GM10248 (cell line): ENCODE results near the gene TRPV6.

Source experiments
- CTCF ChIA-PET: fragments of 300-600 bp; sonication (Branson Sonifier 250); formaldehyde crosslinking; extraction: SDS; loops from one replicate; lab custom pipeline; 2021; ENCODE audit warnings: antibody characterized with exemption; lab: Yijun Ruan, JAX
- POLR2A ChIA-PET: fragments of 350-650 bp; sonication (Branson Sonifier 250); formaldehyde crosslinking; extraction: SDS; loops from one replicate; lab custom pipeline; 2020; ENCODE audit warnings: antibody characterized with exemption; lab: Yijun Ruan, JAX
- DNase-seq: peaks from one replicate; pipeline ENCODE4 v3.0.0; 2012; ENCODE audit errors: extremely low spot score
- TF ChIP-seq, protein P1 (sequence below): IDR thresholded peaks from 2 replicates; pipeline ENCODE4 v1.5.1; 2012; ENCODE audit warnings: mild to moderate bottlenecking, low read depth; ENCODE audit errors: extremely low read depth, missing control alignments, control extremely low read depth

TRPV6 gene

DNA sequence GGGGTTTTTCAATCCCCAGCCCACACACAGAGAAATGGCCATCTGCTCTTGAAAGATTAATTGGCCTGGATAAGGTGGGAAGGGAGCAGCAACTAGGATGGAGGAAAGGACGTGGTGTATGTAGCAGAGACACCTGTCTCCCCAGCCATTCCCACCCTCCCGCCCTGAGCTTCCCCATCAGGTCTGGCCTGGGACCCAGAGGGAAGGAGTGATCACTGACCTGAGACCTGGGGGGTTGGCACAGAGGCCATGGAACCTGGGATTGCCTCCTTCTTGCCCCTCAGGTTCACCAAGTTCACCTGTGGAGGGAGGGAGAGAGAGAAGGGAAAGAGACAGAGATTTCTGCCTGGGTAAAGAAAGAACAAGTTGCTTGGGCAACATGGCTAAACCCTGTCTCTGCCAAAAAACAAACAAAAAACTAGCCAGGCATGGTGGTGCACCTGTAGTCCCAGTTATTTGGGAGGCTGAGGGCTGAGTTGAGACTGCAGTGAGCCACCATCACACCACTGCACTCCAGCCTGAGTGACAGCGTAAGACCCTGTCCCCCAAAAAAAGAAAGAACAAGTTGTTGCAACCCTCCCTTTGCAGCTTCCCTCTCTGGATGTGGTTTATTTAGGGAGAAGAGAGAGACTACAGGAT lies 11.3 kb upstream of the TRPV6 start:
- CTCF ChIA-PET, result interaction anchor here (1.6 to 2.3 kb wide), 2 partner anchors 24 to 36 kb away, joined by 5 to 8 read pairs; no protein-coding TSS in a partner anchor
- POLR2A ChIA-PET, result no interaction called here

DNA sequence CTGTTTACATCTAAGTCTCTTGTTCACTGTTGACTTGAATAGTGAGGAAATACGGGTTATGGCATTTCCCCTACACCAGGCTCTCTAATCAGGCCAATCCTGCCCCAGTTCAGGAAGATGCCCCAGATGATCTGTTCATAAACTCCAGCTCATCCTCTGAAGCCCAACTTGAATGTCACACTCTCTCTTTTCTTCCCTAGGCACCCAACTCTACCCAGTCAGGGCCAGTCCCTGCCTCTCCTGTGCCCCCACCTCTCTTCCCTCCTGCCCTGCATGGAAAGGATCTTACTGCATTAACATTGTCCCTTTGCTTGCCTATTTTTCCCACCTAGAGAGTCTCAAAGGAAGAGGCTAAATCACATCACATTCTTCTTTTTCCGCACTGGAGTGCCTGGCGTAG lies 10.6 kb upstream of the TRPV6 start:
- ChIA-PET POLR2A (no interaction called here), CTCF (interaction anchor here (1.2 to 2.3 kb wide), 3 partner anchors 23 to 35 kb away, joined by 4 to 8 read pairs (median 5); no protein-coding TSS in a partner anchor)
- DNase-seq, result no peak
- TF ChIP-seq, protein P1, sequence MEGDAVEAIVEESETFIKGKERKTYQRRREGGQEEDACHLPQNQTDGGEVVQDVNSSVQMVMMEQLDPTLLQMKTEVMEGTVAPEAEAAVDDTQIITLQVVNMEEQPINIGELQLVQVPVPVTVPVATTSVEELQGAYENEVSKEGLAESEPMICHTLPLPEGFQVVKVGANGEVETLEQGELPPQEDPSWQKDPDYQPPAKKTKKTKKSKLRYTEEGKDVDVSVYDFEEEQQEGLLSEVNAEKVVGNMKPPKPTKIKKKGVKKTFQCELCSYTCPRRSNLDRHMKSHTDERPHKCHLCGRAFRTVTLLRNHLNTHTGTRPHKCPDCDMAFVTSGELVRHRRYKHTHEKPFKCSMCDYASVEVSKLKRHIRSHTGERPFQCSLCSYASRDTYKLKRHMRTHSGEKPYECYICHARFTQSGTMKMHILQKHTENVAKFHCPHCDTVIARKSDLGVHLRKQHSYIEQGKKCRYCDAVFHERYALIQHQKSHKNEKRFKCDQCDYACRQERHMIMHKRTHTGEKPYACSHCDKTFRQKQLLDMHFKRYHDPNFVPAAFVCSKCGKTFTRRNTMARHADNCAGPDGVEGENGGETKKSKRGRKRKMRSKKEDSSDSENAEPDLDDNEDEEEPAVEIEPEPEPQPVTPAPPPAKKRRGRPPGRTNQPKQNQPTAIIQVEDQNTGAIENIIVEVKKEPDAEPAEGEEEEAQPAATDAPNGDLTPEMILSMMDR, result no peak

More for the DNA sequence above, 11.3 kb upstream of the TRPV6 start:
- TF ChIP-seq, protein P1, result no peak
- DNase-seq, result no peak

DNA sequence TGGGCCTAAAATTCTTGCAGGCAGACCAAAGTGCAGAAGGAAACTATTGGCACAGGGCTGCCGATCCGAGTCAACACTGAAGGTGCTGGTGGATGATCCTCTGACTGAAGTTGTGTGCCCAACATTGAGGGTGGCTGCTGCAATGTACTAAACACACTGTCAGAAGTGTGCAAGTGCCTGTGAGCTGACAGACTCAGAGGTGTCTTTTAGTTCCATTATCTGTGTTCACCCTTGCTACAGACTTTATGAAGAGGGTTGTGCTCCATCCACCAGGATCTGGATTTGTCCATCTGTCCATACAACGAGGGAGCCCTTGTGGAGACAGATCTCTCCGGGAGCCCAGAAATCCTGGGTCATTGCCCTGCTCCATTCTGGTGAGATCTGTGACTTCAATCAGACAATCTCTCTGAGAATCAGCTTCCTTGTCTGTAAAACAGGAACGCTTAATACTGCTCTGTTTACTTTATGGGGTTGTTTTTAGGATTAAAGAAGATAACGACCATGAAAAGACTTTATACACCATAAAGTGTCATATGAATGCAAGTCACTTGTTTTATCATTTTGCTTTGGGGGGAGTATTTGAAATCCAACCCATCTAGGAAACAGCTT lies 9.5 kb upstream of the TRPV6 start:
- POLR2A ChIA-PET, result no interaction called here
- DNase-seq, result no peak
- CTCF ChIA-PET, result interaction anchor here (0.8 to 2.3 kb wide), 9 partner anchors 14 to 320 kb away, joined by 3 to 9 read pairs (median 5); no protein-coding TSS in a partner anchor
- TF ChIP-seq, protein P1, result no peak

DNA sequence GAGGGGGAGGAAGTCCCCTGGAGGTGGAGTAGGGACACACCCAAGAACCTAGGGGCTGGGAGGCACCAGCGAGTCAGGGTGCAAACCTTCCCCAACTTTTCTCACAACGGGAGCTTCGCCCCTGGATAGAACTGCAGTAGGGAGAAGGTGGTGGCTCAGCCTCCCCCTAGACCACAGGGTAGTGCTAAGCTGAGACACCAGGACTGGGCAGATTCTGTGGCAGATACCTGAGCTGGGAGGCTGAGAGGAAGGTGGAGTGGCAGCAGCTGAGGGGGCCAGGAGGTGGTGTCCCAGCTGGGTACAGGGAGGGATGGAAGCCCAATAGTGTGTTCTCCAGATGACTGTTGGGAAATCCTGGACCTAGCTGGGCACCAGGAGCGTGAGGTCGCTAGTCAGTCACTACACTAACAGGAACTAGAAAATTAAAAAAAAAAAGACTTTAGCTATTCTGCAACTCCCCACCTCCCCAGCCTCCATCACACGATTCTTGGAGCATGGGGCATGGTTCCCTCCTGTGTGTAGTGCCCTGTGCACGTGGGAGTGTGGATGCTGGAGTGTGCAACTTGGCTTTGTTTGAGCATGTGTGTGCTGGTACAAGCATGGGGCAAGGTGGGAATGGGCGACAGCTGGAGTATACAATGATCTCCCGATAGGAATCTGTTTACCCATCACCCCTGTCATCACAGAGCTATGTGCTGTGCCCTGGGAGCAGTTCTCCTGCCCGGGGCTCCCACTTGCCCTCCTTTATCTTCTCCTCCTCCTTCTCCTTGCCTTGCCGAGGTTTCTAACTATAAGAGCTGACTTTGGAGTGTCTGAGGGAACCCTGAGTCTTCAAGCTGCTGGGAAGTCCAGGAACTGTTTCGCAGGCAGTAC lies 8.8 kb upstream of the TRPV6 start:
- TF ChIP-seq, protein P1, result no peak
- ChIA-PET CTCF (interaction anchor here (0.8 to 2.3 kb wide), 8 partner anchors 13 to 321 kb away, joined by 3 to 9 read pairs (median 4); no protein-coding TSS in a partner anchor), POLR2A (no interaction called here)
- no peak for DNase-seq

DNA sequence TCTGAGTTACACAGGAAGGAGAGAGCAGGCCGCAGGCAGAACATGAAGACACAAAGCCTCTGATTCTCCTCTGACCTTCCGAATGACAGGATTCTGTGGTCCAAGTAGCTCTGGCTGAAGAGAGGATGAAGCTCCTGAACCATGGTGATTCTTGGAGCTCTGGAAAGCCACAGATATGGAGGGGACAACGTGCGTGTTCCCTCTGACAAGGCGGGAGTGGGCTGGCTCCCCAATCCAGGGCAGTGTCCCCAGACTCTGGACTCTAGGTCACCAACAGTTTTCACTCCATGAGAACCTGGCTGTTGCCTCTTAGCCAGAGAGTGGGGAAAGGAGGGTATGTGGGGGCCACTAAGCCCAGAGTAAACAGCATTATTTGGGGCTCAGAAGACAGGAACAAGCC lies 7.4 kb upstream of the TRPV6 start:
- DNase-seq, result no peak
- POLR2A ChIA-PET, result no interaction called here
- CTCF ChIA-PET, result interaction anchor here (1.0 to 2.3 kb wide), 4 partner anchors 12 to 335 kb away, joined by 3 to 9 read pairs (median 3); no protein-coding TSS in a partner anchor
- TF ChIP-seq, protein P1, result no peak
